Activated CD4-positive, CD25-positive, alpha-beta regulatory T cell treated with anti-CD3 and anti-CD28 coated beads, Interleukin-2, amount 50 U/mL, for 24 hours (primary cell): ENCODE results near the gene NCOA5.

ENCODE experiments used
- ATAC-seq, 2 donors: fragments of 150-1000 bp; cut with Tn5 transposase; one replicate each; pipeline ENCODE4 v1.10.0; 2021; ENCODE audit warnings: mild to moderate bottlenecking in 1 of 2, moderate library complexity in 1 of 2

Gene NCOA5

DNA sequence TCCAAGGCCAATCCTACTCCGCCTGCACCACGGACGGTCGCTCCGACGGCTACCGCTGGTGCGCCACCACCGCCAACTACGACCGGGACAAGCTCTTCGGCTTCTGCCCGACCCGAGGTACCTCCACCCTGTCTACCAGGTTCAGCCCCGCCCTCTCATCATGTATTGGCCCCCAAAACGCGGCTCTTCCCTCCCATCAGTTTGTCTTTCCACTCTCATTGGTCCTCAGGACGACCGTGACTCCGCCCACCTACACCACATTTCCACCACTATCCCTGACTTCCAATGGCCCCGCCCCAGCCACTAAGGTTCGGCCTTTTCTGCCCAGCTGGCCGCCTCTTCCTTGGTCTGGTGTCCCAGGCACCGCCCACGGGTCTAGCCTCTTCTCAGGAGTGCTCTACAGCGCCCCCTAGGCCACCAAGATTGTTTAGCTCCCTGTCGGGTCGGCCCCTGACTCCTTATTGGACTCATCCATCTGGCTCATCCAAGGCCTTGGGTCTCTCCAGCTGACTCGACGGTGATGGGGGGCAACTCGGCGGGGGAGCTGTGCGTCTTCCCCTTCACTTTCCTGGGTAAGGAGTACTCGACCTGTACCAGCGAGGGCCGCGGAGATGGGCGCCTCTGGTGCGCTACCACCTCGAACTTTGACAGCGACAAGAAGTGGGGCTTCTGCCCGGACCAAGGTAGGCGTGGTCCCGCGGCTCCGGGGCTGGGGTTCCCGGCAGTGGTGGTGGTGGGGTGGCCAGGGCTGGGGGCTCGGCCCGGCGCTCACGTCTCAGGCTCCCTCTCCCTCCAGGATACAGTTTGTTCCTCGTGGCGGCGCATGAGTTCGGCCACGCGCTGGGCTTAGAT lies 77.9 kb downstream of the NCOA5 start:
- no peak for ATAC-seq
